Sigmoid colon (tissue), 7 donors: Measurements from ENCODE around the gene KLRF2. TPM values are rescaled to one million over a fixed set of nuclear protein-coding genes. Genes with fewer than 3 reads are reported as not detected.

ENCODE experiments used
- DNase-seq: peaks from one replicate; pipeline ENCODE4 v3.0.0-alpha.2; 2019
- H3K27ac ChIP-seq, 4 donors: fragments of 200-600 bp; sonication (generic); one replicate each; pipeline ENCODE4 v1.5.1; 2016 to 2019; ENCODE audit warnings: mild to moderate bottlenecking in 1 of 4
- H3K27me3 ChIP-seq, 3 donors: fragments of 200-600 bp; sonication (generic); one replicate each; pipeline ENCODE4 v1.5.1; 2019; ENCODE audit warnings: mild to moderate bottlenecking in 1 of 3
- H3K36me3 ChIP-seq, 4 donors: fragments of 200-600 bp; sonication (generic); one replicate each; pipeline ENCODE4 v1.5.1; 2016 to 2019
- H3K4me1 ChIP-seq, 4 donors: fragments of 200-600 bp; sonication (generic); one replicate each; pipeline ENCODE4 v1.5.1; 2017 to 2019
- H3K4me3 ChIP-seq, 4 donors: fragments of 200-600 bp; sonication (generic); one replicate each; pipeline ENCODE4 v1.5.1; 2017 to 2019; ENCODE audit warnings: mild to moderate bottlenecking in 2 of 4, moderate library complexity in 1 of 4
- H3K9me3 ChIP-seq, 4 donors: fragments of 200-600 bp in 3 of 4; sonication (generic) in 3 of 4; one replicate each; pipeline versions ENCODE4 v1.5.1 to v1.6.1; 2013 to 2019
- EP300 ChIP-seq, 4 donors: sonication (generic); formaldehyde crosslinking; IDR thresholded peaks; one replicate each; pipeline ENCODE4 v1.6.1; 2017; ENCODE audit warnings: antibody characterized with exemption in 4 of 4
- POLR2A ChIP-seq, 2 donors: fragments of 450-650 bp; IDR thresholded peaks; one replicate each; pipeline ENCODE4 v1.6.1; 2016; ENCODE audit warnings: antibody characterized with exemption in 2 of 2, mild to moderate bottlenecking in 2 of 2, moderate library complexity in 2 of 2
- POLR2AphosphoS5 ChIP-seq, 4 donors: sonication (generic); formaldehyde crosslinking; IDR thresholded peaks; one replicate each; pipeline ENCODE4 v1.6.1; 2017; ENCODE audit warnings: antibody characterized with exemption in 4 of 4
- WGBS, 2 donors: extraction: QIAGEN DNeasy Blood & Tissue Kit; methylation state at CpG; one replicate each; pipeline ENCODE4 v1.1.7; 2013; 5-methylcytosine and 5-hydroxymethylcytosine counted together
- intact Hi-C: fragments of 100-400 bp; cut with DNase I; formaldehyde crosslinking; loops from one replicate; pipeline ENCODE4 v1.15.1; 2023
- polyA plus RNA-seq, 3 donors: library from polyadenylated mRNA; stranded (reverse); fragments of 200-250 nt; gene quantifications; one replicate each; pipeline ENCODE4 v1.2.3, GENCODE V29; 2013
- total RNA-seq, 4 donors: library from RNA; depleted of rRNA; stranded (reverse); fragments of >200 nt; gene quantifications; one replicate each; pipeline ENCODE4 v1.1.0, GENCODE V29; 2016
- TF ChIP-seq, protein P1 (sequence below), 4 experiments: fragments of 450-650 bp in 3 of 4; fragments of 200-600 bp in 1 of 4; IDR thresholded peaks; one replicate each; pipeline ENCODE4 v1.5.1; 2016 to 2019; ENCODE audit warnings: antibody characterized with exemption in 4 of 4, mild to moderate bottlenecking in 3 of 4, moderate library complexity in 2 of 4
- donor health status: healthy with polysubstance abuse.
- donor health status: Bipolar disorder and iron deficiency.
- donor health status: healthy.

Gene KLRF2
- total and polyA plus RNA-seq, 7 donors: not detected

DNA sequence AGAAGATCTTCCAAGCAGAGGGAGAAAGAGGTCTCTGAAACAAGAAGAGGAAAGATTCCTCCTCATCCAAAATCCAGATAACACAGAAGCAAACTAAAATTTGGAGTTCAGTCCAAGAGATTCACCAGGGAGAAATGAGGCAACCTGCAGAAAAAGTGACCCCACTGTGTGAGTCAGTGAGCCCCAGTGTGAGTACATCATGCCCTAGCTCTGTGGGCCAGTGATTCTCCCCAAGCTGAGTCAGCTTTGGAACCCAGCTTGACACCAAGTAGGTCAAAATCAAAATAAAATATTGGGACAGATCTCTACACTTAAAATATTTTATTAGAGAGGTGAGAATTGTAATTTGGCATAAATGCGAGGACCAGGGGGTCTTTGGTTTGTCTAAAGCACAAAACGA, 29.4 kb upstream of the KLRF2 start:
- peaks cover 0 to 5% (median 0%) of the 10 kb centered on the region in 4 donors for H3K36me3 ChIP-seq
- no peaks in the 10 kb centered on the region for H3K4me1 ChIP-seq
- WGBS, 2 donors: 68 to 87% methylated on average over 2 of the region's 2 CpGs
- H3K9me3 ChIP-seq: no peaks in the 10 kb centered on the region
- no peak overlapping the region for H3K27ac ChIP-seq
- H3K4me3 ChIP-seq: no peak overlapping the region
- intact Hi-C loops: no loop called here
- no peak for DNase-seq
- TF ChIP-seq POLR2A (IDR thresholded peaks at IDR 0.05) (no peak), POLR2AphosphoS5 (IDR thresholded peaks at IDR 0.05) (no peak), EP300 (IDR thresholded peaks at IDR 0.05) (no peak)
- TF ChIP-seq, protein P1, sequence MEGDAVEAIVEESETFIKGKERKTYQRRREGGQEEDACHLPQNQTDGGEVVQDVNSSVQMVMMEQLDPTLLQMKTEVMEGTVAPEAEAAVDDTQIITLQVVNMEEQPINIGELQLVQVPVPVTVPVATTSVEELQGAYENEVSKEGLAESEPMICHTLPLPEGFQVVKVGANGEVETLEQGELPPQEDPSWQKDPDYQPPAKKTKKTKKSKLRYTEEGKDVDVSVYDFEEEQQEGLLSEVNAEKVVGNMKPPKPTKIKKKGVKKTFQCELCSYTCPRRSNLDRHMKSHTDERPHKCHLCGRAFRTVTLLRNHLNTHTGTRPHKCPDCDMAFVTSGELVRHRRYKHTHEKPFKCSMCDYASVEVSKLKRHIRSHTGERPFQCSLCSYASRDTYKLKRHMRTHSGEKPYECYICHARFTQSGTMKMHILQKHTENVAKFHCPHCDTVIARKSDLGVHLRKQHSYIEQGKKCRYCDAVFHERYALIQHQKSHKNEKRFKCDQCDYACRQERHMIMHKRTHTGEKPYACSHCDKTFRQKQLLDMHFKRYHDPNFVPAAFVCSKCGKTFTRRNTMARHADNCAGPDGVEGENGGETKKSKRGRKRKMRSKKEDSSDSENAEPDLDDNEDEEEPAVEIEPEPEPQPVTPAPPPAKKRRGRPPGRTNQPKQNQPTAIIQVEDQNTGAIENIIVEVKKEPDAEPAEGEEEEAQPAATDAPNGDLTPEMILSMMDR (IDR thresholded peaks at IDR 0.05): no peak
- no peaks in the 10 kb centered on the region for H3K27me3 ChIP-seq

DNA sequence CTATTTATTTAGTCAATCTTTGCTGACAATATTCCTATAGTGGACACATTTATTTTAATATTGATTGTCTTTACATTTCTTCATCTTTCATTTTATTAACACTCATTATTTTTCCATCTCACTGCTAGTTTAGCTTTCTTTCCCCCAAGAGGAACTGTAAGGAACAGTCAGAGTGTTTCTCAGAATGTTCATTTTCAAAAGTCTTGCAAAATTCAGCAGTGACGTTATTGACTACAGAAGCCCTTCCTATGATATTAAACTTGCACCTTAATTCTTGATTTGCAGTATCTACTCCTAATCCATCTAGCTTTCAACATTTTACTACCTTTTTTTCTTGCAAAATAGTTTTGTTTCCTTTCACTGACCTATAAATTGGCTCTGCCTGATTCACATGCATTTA, 25.1 kb upstream of the KLRF2 start:
- Histone ChIP-seq H3K4me3 (no peak overlapping the region), H3K4me1 (no peaks in the 10 kb centered on the region), H3K9me3 (no peaks in the 10 kb centered on the region), H3K27ac (no peak overlapping the region), H3K36me3 (peaks cover 0 to 5% (median 0%) of the 10 kb centered on the region in 4 donors), H3K27me3 (no peaks in the 10 kb centered on the region)
- WGBS, 2 donors: 76 to 82% methylated on average over 1 of the region's 1 CpG
- intact Hi-C loops: no loop called here
- DNase-seq: no peak
- TF ChIP-seq POLR2AphosphoS5 (IDR thresholded peaks at IDR 0.05): no peak
- TF ChIP-seq POLR2A (IDR thresholded peaks at IDR 0.05): no peak

DNA sequence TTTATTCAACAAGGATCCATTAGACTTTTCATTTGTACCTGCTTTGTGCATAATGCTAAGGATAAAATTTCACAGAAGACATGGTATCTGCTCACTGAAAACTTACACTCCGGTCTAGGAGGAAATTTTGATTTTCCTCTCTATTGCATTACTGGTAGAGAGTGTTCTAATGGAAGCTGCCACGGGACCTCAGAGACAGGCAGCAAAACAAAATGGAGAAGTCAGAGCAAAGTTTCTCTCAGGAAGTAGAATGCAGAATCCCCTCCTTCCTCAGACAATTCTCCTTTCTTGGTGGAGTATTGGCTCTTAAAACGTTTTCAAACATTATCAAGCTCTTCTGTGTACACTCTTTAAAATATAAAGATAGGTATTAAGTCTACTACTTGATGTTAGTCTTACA, 24.4 kb upstream of the KLRF2 start:
- intact Hi-C loops: no loop called here
- DNase-seq: no peak
- Histone ChIP-seq H3K36me3 (peaks cover 0 to 5% (median 0%) of the 10 kb centered on the region in 4 donors), H3K27me3 (no peaks in the 10 kb centered on the region), H3K4me1 (no peaks in the 10 kb centered on the region), H3K27ac (no peak overlapping the region), H3K4me3 (no peak overlapping the region), H3K9me3 (no peaks in the 10 kb centered on the region)
- 48 to 67% methylated on average over 3 of the region's 3 CpGs for WGBS, 2 donors
- TF ChIP-seq, protein P1 (IDR thresholded peaks at IDR 0.05): no peak
- TF ChIP-seq POLR2AphosphoS5 (IDR thresholded peaks at IDR 0.05): no peak
- TF ChIP-seq POLR2A (IDR thresholded peaks at IDR 0.05): no peak
- no peak for TF ChIP-seq EP300 (IDR thresholded peaks at IDR 0.05)

DNA sequence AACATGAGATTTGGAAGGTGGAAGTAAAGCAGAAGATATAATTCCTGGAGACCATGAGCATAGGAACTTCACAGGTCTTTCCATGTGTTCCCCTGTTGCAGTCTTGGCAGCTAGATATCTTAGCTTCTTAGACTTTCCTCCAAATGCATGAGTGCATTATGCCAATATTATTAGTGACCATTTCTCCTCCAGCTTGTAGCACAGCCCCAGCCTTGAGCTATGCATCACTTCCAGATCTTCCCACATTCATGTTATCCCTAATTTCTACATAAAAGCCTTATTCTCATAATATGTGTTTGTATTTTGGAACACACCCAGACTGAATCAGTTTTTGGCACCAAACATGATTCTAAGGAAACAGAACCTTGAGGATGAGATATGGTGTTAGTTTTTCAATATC, 23.2 kb upstream of the KLRF2 start:
- Histone ChIP-seq H3K27ac (no peak overlapping the region), H3K9me3 (no peaks in the 10 kb centered on the region), H3K27me3 (no peaks in the 10 kb centered on the region), H3K36me3 (peaks cover 0 to 3% (median 0%) of the 10 kb centered on the region in 4 donors), H3K4me3 (no peak overlapping the region), H3K4me1 (no peaks in the 10 kb centered on the region)
- DNase-seq: no peak
- TF ChIP-seq POLR2AphosphoS5 (IDR thresholded peaks at IDR 0.05) (no peak), EP300 (IDR thresholded peaks at IDR 0.05) (no peak), POLR2A (IDR thresholded peaks at IDR 0.05) (no peak)
- TF ChIP-seq, protein P1 (IDR thresholded peaks at IDR 0.05): no peak
- intact Hi-C loops: no loop called here

DNA sequence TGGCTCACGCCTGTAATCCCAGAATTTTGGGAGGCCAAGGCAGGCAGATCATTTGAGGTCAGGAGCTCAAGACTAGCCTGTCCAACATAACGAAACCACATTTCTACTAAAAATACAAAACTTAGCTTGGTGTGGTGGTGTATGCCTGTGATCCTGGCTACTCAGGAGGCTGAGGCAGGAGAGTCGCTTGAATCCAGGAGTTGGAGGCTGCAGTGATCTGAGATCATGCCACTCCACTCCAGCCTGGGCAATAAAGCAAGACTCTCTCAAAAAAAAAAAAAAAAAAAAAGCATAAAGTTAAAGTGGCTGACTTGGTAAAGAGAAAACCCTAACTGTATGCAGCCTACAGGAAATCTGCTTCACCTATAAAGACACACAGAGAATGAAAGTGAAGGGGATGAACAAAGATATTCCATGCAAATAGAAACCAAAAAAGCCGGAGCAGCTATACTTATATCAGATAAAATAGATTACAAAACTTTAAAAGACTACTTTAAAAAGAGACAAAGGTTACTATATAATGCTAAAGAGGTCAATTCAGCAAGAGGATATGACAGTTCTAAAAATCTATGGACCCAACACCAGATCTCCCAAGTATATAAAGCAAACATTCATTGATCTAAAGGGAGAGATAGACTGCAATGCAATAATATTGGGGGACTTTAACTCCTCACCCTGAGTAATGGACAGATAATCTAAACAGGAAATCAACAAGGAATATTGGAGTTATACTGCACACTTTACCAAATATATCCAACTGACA, 16.2 kb upstream of the KLRF2 start:
- no peak for DNase-seq
- Histone ChIP-seq H3K4me3 (peak overlapping the region in 2 of 4 donors; percentile 16 to 22), H3K27ac (no peak overlapping the region)

More for the DNA sequence above, 16.2 kb upstream of the KLRF2 start:
- 51 to 56% methylated on average over 4 of the region's 4 CpGs for WGBS, 2 donors
- TF ChIP-seq EP300 (IDR thresholded peaks at IDR 0.05) (no peak), POLR2A (IDR thresholded peaks at IDR 0.05) (no peak), POLR2AphosphoS5 (IDR thresholded peaks at IDR 0.05) (no peak)
- TF ChIP-seq, protein P1 (IDR thresholded peaks at IDR 0.05): no peak
- no peaks in the 10 kb centered on the region for H3K27me3 ChIP-seq
- H3K9me3 ChIP-seq: no peaks in the 10 kb centered on the region
- intact Hi-C loops: no loop called here
- H3K4me1 ChIP-seq: no peaks in the 10 kb centered on the region
- no peaks in the 10 kb centered on the region for H3K36me3 ChIP-seq
